Tibial nerve (tissue), 4 donors: Measurements from ENCODE around the gene SLF2.

Source experiments
- CTCF ChIP-seq, 5 experiments: fragments of 200-600 bp in 3 of 5; fragments of 450-650 bp in 2 of 5; sonication (generic) in 3 of 5; IDR thresholded peaks; one replicate each; pipeline ENCODE4 v1.5.1; 2016 to 2019; ENCODE audit warnings: antibody characterized with exemption in 5 of 5, mild to moderate bottlenecking in 3 of 5, moderate library complexity in 2 of 5
- EP300 ChIP-seq, 2 donors: sonication (generic); formaldehyde crosslinking; IDR thresholded peaks; one replicate each; pipeline ENCODE4 v1.6.1; 2017; ENCODE audit warnings: antibody characterized with exemption in 2 of 2, mild to moderate bottlenecking in 1 of 2
- POLR2A ChIP-seq, 2 donors: fragments of 450-650 bp; IDR thresholded peaks; one replicate each; pipeline ENCODE4 v1.6.1; 2017; ENCODE audit warnings: antibody characterized with exemption in 2 of 2, mild to moderate bottlenecking in 2 of 2, moderate library complexity in 2 of 2

- TF ChIP-seq CTCF (IDR thresholded peaks at IDR 0.05) (no peak), POLR2A (IDR thresholded peaks at IDR 0.05) (no peak), EP300 (IDR thresholded peaks at IDR 0.05) (no peak)
Measured at GRCh38 chr10:100894033-100894432, 18.7 kb upstream of the SLF2 start.
